ENCODE results near the gene ANKRD34C. TPM values are rescaled to one million over a fixed set of nuclear protein-coding genes. Genes with fewer than 3 reads are reported as not detected.
"Not testable (repeated sequence)": the region's sequence is repeated elsewhere in the genome, so short reads cannot be mapped to it uniquely, and the experiment has no call there.

The ANKRD34C gene
- total RNA-seq, 1 donor: not detected

DNA sequence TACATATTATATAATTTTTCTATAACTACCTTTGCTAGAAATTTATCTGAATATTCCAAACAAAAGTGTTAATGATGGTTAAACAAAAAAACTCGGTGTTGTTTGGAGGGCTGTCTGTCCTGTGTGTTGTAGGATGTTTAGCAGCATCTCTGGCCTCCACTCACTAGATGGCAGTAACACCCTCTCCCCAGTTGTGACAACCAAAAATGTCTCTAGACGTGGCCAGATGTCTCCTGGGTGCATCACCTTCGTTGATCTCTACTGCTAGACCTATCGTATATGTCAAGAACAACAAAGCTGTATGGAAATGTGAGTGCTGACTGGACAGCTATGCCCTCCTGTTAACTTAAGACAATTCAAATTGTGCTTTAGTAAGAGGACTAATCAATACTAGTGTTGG lies 14.1 kb downstream of the ANKRD34C start:
- H3K4me1 ChIP-seq (ENCODE audit: insufficient read depth, low read length): no peaks in the 10 kb centered on the region
- peaks cover 24% of the 10 kb centered on the region for H3K27me3 ChIP-seq (ENCODE audit: insufficient read depth, low read length)
- no peaks in the 10 kb centered on the region for H3K9me3 ChIP-seq (ENCODE audit: low read depth, low read length)
- H3K4me3 ChIP-seq (ENCODE audit: low read length): no peak overlapping the region

DNA sequence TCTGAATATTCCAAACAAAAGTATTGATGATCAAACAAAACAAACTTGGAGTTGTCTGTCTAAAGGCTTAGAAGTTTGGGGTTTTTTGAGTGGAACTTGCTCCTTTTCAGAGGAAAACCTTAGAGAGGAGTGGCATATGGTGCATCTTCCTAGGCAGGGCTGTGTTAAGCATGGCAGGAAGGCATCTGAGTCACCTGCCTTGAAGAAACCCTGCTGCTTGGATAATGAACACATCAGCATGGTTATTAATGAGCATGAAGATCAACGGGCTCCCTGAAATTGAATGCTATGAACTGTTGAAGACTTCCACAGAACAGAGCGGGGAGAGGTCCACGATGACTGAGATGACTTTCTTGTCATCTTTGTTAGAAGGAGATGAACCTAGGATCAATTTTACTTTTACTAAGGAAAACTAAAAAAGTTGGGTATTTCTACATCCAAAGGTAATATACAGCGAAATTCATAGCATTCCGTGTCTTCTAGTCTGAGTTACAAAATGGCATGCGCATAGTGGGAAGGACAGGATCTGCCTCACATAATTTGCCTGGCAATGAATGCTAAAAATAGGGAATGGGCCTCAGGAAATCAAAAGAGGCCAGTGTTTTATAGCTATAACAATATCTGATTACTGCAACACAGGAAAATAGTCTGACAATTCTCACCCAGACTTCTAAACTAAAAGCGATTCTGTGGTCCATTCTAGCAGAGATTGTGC lies 16.8 kb downstream of the ANKRD34C start:
- Histone ChIP-seq H3K4me1 (ENCODE audit: insufficient read depth, low read length) (no peaks in the 10 kb centered on the region), H3K9me3 (ENCODE audit: low read depth, low read length) (no peaks in the 10 kb centered on the region), H3K4me3 (ENCODE audit: low read length) (no peak overlapping the region), H3K27me3 (ENCODE audit: insufficient read depth, low read length) (peaks cover 30% of the 10 kb centered on the region)

- peaks cover 34% of the 10 kb centered on the region for H3K27me3 ChIP-seq (ENCODE audit: insufficient read depth, low read length)
- H3K4me3 ChIP-seq (ENCODE audit: low read length): no peak overlapping the region
- no peaks in the 10 kb centered on the region for H3K4me1 ChIP-seq (ENCODE audit: insufficient read depth, low read length)
- H3K9me3 ChIP-seq (ENCODE audit: low read depth, low read length): no peaks in the 10 kb centered on the region
Measured at GRCh38 chr15:79299841-79300235, 17.3 kb downstream of the ANKRD34C start.

- Histone ChIP-seq H3K27me3 (ENCODE audit: insufficient read depth, low read length) (peaks cover 14% of the 10 kb centered on the region), H3K9me3 (ENCODE audit: low read depth, low read length) (no peaks in the 10 kb centered on the region), H3K4me1 (ENCODE audit: insufficient read depth, low read length) (peaks cover 15% of the 10 kb centered on the region)
Measured at GRCh38 chr15:79307251-79307650, 24.7 kb downstream of the ANKRD34C start.

GRCh38 chr15:79308874-79309273 lies 26.4 kb downstream of the ANKRD34C start:
- Histone ChIP-seq H3K9me3 (ENCODE audit: low read depth, low read length) (no peaks in the 10 kb centered on the region), H3K4me3 (ENCODE audit: low read length) (no peak overlapping the region), H3K4me1 (ENCODE audit: insufficient read depth, low read length) (peaks cover 22% of the 10 kb centered on the region), H3K27me3 (ENCODE audit: insufficient read depth, low read length) (peaks cover 11% of the 10 kb centered on the region)

More at GRCh38 chr15:79307251-79307650, 24.7 kb downstream of the ANKRD34C start:
- no peak overlapping the region for H3K4me3 ChIP-seq (ENCODE audit: low read length)

DNA sequence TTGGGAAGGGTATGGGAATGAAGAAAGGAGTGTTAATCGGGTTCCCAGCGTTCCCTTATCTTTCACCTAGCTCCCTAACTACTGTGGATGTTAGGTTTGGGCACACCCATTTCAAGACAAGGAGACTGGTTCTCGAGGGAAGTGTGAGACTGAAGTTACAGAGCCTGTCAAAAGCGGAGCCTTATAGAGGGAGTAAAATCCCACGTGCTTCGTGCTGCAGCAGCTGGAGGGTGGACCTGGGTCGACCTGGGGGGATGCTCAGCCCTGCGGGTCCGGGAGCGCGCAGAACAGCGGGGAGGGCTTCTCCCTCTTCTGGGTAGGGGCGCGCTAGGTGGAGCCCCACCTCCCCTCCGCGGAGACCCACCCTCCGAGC lies 28.1 kb downstream of the ANKRD34C start:
- Histone ChIP-seq H3K4me3 (ENCODE audit: low read length) (peak overlapping the region; percentile 79), H3K4me1 (ENCODE audit: insufficient read depth, low read length) (peaks cover 22% of the 10 kb centered on the region), H3K9me3 (ENCODE audit: low read depth, low read length) (no peaks in the 10 kb centered on the region), H3K27me3 (ENCODE audit: insufficient read depth, low read length) (peaks cover under 1% of the 10 kb centered on the region)

DNA sequence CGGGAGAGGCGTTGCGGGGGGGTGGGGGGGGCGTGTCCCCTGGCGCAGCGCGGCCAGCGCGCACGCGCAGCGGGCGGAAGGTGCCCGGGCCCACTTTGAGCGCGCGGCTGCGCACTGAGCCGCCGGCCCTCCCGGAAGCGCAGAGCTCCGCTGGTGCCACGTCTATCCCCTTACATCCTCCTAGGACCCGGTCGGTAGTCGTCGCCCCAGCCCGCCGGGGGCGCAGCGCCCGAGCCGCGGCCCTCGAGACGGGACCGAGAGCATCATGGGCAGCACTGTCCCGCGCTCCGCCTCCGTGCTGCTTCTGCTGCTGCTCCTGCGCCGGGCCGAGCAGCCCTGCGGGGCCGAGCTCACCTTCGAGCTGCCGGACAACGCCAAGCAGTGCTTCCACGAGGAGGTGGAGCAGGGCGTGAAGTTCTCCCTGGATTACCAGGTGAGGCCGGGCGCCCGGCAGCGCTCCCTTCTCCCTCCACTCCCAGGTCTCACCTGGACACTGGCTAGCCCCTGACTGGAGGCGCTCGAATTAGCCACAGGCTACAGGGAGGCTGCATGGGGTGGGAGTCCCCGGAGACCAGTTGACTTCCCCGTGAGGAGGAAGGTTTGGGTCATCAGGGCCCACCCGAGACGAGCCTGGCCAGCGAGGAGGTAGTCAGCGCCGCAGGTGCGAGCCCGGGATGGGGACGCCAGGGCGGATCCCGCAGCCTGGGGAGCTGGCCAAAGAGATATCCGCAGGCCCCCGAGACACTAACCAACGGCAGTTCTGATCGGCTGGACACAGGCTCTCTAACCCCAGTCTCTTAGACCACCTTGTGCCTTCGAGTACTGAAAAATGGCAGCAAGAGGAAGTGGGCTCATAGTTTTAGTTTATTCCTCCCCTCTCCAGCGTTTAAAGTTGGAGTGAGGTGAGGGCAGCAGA lies 28.7 kb downstream of the ANKRD34C start, which contains the start of gene TMED3:
TMED3 (plus strand) TSS at position 128 of the 916 bp plus-strand sequence; CDS start at position 266, 138 bp downstream.
- H3K27me3 ChIP-seq (ENCODE audit: insufficient read depth, low read length): no peaks in the 10 kb centered on the region
- H3K9me3 ChIP-seq (ENCODE audit: low read depth, low read length): no peaks in the 10 kb centered on the region
- H3K4me3 ChIP-seq (ENCODE audit: low read length): peak within 1 kb of the TSS; percentile 79
- peaks cover 22% of the 10 kb centered on the region for H3K4me1 ChIP-seq (ENCODE audit: insufficient read depth, low read length)

DNA sequence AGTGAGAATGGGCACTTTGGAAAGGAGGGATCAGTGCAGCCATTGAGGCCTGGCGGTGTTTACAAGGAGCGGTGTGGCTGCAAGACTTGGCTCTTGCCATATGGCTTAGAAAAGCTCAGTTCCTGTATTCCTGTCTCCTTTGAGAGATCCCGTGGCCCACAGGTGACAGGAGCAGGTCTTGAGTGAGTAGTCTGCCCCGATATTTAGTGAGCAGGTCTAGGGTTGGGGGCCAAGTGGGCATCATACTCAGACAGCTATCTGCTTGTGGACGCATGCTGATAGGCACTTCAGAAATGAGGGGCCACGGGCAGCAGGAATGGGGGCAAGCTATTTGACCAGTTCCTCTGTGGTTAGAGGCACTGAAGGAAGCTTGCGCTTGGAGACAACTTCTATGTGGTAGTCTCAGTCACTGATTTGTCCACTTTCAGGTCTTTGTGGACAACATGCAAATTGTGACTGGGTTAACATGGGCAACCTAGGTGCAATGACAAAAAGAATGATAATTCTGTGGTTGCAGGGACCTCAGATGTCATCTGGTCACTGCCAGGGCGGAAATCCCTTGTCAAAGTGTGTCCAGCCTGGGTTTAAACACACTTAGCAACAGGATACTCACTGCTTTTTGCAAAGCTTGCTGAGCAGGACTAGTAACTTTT lies 29.5 kb downstream of the ANKRD34C start:
- Histone ChIP-seq H3K9me3 (ENCODE audit: low read depth, low read length) (no peaks in the 10 kb centered on the region), H3K27me3 (ENCODE audit: insufficient read depth, low read length) (no peaks in the 10 kb centered on the region), H3K4me3 (ENCODE audit: low read length) (peak overlapping the region; percentile 79), H3K4me1 (ENCODE audit: insufficient read depth, low read length) (peaks cover 22% of the 10 kb centered on the region)

- no peaks in the 10 kb centered on the region for H3K27me3 ChIP-seq (ENCODE audit: insufficient read depth, low read length)
- no peak overlapping the region for H3K4me3 ChIP-seq (ENCODE audit: low read length)
- H3K9me3 ChIP-seq (ENCODE audit: low read depth, low read length): no peaks in the 10 kb centered on the region
- peaks cover 22% of the 10 kb centered on the region for H3K4me1 ChIP-seq (ENCODE audit: insufficient read depth, low read length)
Measured at GRCh38 chr15:79314186-79314585, 31.7 kb downstream of the ANKRD34C start.

DNA sequence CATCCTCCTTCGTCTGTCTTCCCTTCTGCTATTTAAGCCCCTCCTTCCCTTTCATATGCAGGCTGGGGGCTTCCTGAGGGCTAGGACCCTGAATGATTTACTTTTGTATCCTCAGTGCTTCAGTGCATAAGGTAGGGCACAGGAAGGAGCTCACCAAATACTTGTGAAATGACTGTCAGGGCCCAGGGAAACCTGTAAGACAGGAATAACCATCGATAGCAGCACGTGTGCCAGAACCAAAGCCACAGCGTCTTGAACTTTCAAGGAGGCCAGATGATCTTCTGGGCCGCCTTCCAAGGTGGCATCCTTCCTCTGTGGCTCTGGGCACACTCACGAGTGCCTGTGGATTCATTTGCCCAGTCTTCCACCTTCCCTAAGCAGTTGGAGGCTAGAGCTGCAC lies 32.3 kb downstream of the ANKRD34C start:
- H3K27me3 ChIP-seq (ENCODE audit: insufficient read depth, low read length): no peaks in the 10 kb centered on the region
- no peak overlapping the region for H3K4me3 ChIP-seq (ENCODE audit: low read length)
- peaks cover 22% of the 10 kb centered on the region for H3K4me1 ChIP-seq (ENCODE audit: insufficient read depth, low read length)
- no peaks in the 10 kb centered on the region for H3K9me3 ChIP-seq (ENCODE audit: low read depth, low read length)

DNA sequence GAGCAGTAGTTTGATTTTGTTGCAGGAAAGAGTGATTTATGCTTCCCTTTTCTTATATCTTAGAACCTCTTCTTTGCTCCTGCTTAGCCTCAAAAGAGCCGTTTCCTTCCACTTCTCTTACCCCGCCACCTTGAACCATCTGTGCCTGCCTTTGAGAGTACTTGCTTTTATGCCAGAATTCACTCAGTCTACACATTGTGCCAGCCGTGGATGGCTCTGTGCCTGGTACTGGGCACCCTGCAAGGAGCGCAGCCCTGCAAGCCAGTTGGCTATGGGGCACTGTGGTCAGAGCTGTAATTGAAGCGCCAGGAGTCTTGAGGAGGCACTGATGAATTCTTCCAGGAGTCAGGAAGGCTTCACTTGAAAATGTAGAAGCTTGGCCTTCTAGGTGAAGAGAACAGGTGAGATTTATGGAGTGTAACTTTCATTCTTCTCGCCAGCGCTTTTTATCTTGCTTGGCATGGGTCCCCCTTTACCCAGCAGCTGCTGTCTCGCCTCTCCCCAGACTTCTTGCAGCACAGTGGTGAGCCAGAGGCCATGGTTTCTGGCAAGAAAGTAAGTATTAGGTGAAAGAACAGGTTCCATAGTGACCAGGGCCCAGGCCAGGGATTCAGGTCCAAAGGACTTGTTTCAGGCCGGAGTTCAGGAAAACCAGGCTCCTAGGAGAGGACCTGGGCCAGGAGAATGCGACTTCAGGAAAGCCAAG lies 33.3 kb downstream of the ANKRD34C start:
- Histone ChIP-seq H3K4me3 (ENCODE audit: low read length) (no peak overlapping the region), H3K27me3 (ENCODE audit: insufficient read depth, low read length) (no peaks in the 10 kb centered on the region), H3K4me1 (ENCODE audit: insufficient read depth, low read length) (peaks cover 17% of the 10 kb centered on the region), H3K9me3 (ENCODE audit: low read depth, low read length) (no peaks in the 10 kb centered on the region)

GRCh38 chr15:79316864-79317263 lies 34.3 kb downstream of the ANKRD34C start:
- H3K9me3 ChIP-seq (ENCODE audit: low read depth, low read length): no peaks in the 10 kb centered on the region
- H3K27me3 ChIP-seq (ENCODE audit: insufficient read depth, low read length): no peaks in the 10 kb centered on the region
- peaks cover 10% of the 10 kb centered on the region for H3K4me1 ChIP-seq (ENCODE audit: insufficient read depth, low read length)

GRCh38 chr15:79319973-79320372 lies 37.5 kb downstream of the ANKRD34C start:
- not testable (repeated sequence) for H3K27me3 ChIP-seq (ENCODE audit: insufficient read depth, low read length); H3K4me3 ChIP-seq (ENCODE audit: low read length); H3K9me3 ChIP-seq (ENCODE audit: low read depth, low read length); H3K4me1 ChIP-seq (ENCODE audit: insufficient read depth, low read length)

More at GRCh38 chr15:79316864-79317263, 34.3 kb downstream of the ANKRD34C start:
- no peak overlapping the region for H3K4me3 ChIP-seq (ENCODE audit: low read length)

- no peaks in the 10 kb centered on the region for H3K27me3 ChIP-seq (ENCODE audit: insufficient read depth, low read length)
- H3K9me3 ChIP-seq (ENCODE audit: low read depth, low read length): no peaks in the 10 kb centered on the region
- H3K4me1 ChIP-seq (ENCODE audit: insufficient read depth, low read length): no peaks in the 10 kb centered on the region
- H3K4me3 ChIP-seq (ENCODE audit: low read length): no peak overlapping the region
Measured at GRCh38 chr15:79321876-79322275, 39.4 kb downstream of the ANKRD34C start.
